ENCODE measurements around the gene GPC3. TPM values are rescaled to one million over a fixed set of nuclear protein-coding genes. Genes with fewer than 3 reads are reported as not detected.
A peak's percentile ranks its signal among the peaks of the same experiment; 100 is the strongest.
"Not testable (repeated sequence)": the region's sequence is repeated elsewhere in the genome, so short reads cannot be mapped to it uniquely, and the experiment has no call there.

GPC3 gene
- total RNA-seq, result not detected in 2 replicates

DNA sequence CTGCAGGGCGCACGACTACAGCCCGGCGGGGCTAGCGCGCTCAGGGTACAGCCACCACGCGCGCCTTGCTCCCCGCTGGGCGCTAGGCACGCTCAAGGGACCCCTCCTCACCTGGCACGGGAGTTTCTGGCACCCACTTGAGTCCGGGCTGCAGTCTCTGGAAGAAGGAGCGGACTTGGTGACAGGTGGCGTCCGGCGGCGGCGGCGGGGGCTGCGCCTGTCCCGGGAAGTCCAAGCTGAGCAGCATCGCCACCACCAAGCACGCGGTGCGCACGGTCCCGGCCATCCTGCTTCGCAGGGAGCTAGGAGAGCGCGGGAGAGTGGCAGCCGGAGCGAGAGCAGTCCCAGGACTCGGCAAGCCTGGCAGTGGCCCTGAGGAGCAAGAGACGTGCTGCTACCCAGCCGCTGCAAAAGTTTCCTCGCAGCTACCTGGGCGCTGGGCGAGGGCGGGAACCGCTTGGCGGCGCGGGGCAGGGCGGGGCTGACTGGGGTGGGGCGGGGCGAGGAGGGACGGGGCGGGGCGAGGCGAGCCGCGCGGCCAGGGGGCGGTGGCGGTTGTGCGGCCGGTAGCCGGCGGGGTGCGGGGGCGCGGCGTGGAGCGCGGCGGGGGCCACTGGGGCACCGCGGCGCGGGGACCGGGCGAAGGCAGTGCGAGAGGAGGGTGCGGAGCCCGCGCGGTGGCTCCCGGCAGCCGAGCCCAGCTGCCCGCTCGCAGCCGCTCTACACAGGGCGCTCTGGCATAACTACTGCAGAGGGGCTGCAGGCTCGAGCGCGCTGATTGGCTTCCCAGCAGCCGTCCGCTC, at the start of gene GPC3:
TSS of gene GPC3 (minus strand) at position 431 of the 803 bp plus-strand sequence.
- DNase-seq, result peak; percentile 14

DNA sequence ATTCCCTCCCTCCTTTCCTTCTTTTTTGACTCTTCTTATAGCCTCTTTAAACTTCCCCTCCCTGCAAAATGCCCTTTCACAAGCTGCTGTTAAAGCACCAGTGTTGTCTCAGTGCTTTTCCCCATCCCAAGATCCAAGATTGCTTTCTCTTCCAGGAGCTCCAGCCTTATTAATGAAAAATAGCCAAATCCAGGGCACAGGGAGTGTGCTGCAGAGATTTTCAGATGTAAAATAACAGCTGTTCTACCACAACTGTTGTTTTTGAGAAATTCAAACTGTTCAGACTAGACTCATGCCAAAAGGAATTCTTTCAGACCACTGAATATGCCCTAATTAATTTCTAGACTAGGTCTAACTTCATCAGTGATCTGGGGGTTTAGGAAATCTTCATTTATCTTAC, 47.0 kb upstream of the GPC3 start:
- no peak for DNase-seq

DNA sequence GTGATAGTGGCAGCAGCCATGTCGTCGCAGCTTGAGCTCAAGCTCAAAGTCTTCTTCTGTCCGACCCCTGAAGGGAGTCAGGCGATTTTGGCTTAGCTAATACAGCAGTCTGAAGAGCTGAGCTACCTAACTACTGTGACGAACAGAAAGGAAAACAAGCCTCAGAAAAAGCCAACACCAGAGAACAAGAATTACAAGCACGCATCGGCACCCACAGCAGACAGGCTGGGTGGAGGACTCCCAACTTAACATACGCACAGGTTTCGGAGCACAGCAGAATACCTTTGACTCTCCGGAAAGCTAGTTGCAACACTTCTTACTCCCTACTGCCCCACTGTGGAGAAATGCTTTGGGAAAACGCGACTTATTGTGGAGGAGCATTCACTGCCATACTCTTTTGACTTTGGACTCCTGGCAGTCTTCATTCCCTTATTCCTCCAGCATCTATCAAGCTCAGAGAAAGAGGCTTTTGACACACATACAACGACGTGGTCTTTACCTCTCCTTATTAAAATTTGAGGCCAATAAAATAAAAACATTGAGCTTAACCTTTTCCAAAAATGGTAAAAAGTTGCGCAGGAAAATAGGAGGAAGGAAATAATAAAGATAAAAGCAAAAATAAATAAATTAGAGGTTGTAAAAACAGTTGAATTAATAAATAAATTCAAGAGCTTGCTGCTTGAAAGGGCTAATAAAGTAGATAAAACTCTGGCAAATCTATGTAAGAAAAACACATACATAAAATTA, 41.3 kb upstream of the GPC3 start:
- peak; percentile 38 for DNase-seq

DNA sequence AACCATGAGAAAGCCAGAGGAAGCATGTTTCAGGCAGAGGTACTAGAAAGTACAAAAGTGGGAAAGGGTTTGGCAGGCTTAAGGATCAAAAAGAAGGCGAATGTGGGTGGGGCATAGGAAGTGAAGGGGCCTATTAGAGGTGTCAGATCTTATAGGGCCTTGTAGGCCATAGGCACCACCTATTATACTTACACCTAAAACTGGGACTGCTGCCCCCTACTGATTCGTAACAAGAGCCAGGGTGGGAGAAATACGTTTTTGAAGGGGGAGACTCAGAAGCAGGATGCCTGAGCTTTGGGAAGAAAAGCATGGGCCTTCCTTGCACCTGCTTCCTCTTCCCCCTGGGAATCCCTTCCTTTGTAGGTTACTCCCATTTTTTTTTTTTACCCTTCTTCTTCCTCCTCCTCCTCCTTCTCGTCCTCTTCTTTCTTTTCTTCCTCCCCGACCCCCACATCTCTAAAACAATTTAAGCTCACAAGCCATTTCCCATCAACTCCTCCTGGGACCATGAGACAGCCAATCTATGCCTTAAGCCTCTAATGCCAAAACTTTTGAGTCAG, 40.7 kb upstream of the GPC3 start:
- no peak for DNase-seq

DNA sequence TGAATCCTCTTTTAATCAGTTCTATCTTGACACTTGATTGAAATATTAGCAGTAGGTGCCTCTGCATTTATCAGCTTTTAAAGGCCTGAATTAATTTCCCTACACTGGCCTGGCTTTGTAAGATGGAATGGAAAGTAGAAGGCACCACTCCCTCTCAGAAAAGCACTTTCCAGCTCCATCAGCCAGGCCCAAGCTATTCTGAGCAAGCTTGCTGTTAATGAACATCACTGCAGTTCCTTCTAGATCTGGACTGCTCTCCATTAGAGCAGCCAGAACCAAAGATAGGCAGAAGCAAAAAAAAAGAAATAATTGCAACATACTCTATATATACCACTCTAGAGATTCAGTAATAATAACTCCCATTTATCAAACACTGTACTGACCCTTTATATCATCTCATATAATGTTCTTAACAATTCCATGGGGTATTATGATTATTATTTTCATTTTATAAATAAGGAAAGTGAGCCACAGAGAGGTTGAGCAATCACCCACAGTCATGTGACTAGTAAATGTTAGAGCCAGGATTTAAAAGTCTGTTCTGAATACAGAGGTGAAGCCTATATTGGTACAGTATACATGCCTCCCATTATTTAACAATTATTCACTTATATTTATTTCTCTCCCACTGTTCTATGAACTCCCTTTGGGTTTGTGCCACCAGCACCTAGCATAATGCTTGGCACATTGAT, 39.4 kb upstream of the GPC3 start:
- DNase-seq, result no peak

DNA sequence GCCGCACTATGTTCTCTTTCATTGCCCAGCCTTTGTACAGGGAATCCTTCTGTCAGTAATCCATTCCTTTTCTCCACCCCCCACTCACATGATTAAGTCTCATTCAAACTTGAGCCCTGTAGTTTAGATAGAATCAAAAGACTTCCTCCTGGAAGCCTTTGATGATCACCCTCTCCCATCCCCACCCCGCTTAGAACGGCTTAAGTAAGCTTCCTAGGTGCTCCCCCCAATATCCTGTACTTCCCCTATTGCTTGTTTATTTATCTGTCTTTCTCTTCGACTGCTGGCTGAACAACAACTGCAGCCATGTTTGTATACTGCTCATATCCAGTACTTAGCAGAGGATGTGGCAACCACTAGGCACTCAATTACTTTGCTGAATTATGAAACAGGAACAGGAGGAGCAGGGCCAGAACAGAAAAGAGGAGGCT, 38.5 kb upstream of the GPC3 start:
- no peak for DNase-seq

DNA sequence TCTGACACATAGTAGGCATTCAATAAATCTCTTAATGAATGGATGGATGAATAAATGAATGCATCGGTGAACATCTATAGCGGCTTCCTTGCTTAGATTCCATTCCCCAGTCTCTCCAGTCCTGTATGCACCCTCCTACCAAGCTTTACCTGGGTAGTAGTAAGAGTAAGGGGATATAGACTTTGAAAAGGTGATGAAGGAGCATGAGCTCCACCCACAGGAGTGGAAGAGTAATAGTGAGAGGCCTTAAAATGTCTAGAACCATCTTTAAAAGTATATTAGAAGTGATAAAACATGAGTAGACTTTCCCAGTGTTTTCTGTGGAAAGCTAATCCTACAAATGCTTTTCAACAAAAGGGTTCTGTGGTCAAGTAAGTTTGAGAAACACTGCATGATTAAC, 35.5 kb upstream of the GPC3 start:
- DNase-seq, result no peak

DNA sequence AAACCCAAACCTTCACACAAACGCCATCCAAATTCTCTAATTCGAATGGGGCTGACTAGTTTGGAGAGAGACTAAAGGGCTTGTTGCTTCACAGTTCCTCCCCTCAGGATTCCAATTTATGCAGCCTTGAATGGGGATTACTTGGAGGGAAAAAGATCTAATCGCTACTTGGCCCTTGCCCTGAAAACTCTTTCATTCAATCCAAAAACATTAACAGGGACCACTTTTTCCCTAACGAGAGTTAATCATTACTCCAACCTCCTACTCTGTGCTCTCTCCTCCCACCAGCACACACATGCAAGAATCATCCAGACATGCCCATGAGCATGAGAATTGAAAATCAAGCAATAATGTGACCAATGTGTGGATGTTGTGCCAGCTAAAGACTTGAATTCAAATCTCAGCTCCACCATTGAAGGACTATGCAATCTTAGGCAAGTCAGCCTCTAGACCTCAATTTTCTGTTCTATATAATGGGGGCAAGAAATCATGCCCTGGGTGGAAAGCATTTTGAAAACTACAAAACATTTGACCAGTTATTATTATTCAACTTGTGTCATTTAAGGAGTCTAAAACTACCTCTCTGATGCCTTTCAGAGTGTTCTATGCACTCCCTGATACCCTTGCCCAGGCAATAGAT, 34.3 kb upstream of the GPC3 start:
- DNase-seq, result no peak

DNA sequence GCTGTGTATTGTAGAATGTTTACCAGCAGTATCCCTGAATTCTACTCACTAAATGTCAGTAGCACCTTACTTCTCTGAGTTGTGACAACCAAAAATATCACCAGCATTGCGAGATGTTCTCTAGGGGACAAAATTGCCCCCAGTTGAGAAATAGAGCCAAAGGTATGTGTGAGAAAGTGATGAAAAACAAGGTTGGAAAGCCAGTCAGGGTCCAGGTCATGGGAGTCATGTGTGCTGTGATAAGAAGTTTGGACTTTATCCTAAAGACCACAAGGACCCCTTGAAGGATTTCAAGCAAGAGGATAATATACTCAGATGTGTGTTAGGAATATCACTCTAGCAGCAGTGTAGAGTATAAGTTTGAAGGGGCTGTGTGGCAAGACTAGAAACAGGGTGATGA, 30.9 kb upstream of the GPC3 start:
- DNase-seq, result not testable (repeated sequence)

DNA sequence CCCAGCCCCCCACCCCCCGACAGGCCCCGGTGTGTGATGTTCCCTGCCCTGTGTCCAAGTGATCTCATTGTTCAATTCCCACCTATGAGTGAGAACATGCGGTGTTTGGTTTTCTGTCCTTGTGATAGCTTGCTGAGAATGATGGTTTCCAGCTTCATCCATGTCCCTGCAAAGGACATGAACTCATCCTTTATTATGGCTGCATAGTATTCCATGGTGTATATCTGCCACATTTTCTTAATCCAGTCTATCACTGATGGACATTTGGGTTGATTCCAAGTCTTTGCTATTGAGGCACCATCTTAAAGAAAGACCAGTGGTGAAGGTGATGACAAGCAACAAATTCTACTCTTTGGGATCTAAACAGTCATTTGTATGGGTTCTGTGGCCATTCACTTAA, 30.1 kb upstream of the GPC3 start:
- not testable (repeated sequence) for DNase-seq

DNA sequence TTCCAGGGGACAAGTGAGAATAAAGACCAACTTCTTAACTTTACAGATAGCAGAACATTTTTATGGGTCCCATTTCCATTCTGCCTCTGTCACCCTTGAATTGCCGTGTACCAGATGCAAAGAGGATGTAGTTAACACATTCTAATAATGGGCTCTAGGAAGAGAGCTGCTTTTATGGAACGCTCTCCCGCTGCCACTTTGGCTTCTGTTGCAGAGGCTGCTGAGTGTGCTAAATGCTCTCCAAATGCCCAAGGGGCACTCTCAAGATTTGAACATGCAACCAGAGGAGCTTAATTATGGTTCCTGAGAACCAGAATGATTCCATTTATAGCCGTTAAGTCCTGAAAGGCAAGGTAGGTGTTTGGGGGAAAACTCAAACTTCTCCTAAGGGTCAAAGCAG, 28.1 kb upstream of the GPC3 start:
- DNase-seq, result no peak

DNA sequence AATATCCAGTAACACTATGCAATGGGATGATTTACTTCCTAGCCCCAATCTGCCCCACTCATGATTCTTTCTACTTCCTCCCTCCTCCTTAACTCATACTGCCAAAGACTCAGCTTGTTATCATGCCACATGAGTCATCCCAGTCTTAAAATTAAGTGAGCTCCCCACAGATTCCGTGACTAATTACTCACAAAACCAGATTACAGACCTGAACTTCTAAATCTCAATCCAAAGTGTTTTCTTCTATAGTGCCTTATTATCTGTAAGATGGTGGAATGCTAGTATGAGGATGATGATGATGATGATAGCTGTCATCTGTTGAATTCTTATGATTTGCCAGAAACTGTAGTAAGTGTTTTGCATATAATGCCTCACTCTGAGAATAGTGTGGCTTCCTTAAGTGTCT, 27.7 kb upstream of the GPC3 start:
- no peak for DNase-seq

DNA sequence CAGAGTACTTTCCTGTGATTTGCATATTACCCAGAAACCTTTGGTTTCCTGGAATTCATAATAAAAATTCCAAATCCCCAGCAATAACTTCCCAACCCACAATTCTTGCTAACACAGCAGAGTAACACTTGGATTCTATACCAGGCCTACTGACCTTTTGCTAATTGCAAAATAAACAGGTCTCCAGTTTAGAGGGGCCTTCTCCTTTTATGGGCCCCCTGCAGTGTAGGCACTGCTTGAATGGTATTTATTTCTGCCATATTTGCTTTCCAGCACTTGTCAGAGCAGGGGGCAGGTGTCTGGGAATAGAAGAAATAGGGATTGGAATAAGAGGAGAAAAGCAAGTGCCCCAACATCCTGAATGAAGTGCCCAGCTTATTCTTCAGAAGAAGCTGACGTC, 25.3 kb upstream of the GPC3 start:
- DNase-seq, result peak; percentile 12

DNA sequence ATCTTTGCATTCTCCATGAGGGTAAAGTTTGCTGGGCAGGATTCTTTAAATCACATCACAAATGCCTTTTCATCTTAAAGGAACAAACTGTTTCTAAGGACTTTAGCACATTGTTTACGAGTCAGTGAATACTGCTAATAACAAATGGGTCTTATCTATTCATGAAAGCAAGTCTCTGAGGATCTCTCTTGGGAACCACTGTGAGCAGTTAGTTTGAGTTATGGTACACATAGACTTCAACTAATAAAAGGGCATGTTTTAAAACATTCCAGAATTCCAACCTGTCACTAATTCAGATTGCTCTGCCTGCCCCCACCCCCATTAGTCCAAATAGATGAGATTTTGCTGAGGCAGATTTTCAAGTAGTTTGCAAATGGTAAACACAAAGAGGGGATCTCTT, 22.3 kb upstream of the GPC3 start:
- DNase-seq, result no peak

DNA sequence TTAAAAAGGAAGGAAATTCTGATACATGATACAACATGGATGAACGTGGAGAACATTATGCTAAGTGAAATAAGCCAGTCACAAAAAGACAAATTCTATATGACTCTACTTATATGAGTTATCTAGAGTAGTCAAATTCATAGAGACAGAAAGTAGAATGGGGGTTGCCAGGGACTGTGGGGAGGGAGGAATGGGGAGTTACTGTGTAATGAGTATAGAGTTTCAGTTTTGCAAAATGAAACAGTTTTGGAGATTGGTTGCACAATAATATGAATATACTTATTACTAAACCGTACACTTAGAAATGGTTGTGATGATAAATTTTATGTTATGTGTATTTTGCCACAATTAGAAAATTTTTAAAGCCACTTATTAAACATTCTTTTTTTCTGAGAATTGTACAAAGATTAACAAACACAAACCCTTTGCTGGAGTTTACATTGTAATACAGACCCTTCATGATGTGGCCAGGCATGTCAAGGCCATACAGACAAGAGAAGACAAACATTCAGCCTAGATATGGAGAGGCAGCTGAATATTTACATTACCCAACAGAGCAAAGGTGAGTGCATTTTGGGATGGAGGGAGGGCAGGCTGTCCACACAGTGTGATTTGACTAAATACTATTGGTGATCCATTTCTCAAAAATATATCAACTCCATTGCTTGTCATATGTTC, 21.2 kb upstream of the GPC3 start:
- no peak for DNase-seq

DNA sequence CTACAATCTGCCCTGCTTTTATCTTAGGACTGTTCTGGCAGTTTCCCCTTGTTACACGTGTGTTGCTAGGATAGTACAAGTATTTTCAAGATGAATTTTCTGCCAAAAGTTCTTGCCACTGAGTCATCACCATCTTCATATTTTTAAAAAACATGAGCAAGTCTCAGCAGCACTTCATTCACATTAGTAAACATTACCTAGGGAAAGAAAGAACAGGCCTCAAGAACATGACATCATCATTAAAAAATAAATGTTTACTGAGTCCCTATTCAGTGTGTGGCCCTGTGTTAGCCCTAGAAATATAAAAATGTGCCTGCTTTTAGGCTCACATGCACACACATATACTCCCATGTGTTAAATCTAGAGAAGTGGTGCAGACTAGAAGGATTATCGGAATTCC, 18.7 kb upstream of the GPC3 start:
- no peak for DNase-seq

DNA sequence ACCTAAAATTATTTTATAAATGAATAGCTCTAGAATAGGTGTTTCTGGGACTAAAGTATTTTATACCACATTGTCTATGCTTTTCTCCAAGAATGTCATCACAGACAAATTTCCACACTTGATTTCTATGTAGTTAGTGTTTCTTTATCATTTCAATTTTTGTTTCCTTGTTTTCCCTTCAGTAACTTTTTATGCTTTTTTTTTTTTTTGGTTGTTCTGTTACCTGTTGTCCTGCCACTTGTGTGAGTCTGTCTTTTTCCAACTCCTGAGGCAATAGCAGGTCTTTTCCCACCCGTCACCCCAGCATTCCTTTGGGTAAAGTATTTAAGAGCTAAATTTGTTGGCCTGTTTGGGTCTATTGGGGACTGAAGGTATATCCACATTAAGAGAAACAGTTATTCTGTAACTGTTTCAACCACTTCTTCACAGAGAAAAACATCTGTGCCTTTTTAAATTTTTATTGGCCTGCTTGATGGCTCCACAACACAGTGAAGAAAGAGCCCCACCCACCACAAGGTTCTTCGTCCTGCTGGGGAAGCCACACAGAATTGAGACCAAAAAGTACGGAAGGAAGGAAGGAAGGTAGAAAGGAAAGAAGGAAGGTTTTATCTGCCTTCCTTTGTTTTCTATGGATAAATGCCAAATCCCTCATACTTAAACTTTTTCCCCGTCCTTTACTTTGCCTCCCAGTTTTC, 17.7 kb upstream of the GPC3 start:
- no peak for DNase-seq

DNA sequence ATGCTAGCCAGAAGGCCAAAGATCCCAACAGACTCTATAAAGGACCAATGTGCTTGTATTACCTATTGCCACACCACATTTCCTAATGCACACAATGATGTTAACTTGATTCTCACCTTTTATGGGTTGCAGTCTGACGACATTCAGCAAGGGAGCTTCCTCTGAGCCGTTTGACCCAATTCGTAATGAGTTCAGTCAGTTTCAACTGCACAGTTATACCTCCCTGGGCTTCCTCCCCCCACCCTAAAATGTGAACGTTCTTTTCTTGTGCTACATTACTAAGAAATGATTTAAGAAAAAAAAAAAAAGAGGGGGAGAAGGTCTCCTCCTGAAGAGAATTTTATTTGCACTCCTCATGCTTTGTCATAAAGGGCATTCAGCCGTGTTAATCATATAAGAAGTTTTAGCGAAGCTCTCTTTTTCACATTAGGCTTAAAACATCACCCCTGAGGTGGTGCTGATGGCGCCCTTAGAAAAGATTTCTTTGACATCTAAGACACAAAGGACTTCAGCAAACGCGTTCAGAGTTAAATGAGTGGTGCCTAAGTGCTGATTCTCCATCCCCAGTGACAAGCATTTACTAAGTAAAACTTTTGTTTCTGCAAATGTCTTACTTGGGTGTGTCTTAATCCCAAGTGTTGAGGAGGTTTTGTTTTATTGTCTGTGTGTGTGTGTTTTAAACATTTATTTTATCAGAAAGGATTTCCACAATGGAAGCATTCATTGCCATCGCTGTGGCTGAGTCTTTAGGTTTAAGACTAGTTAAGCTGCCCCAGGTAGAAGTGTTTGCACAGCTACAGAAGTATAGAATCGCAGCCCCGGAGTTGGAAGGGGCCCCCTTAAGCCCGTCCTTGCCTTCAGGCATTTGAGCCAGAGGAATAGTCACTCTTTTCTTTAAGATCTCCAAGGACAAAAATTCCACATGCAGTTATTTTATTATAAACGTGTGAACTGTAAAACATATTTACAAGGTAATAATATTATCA, 15.2 kb upstream of the GPC3 start:
- DNase-seq, result no peak

DNA sequence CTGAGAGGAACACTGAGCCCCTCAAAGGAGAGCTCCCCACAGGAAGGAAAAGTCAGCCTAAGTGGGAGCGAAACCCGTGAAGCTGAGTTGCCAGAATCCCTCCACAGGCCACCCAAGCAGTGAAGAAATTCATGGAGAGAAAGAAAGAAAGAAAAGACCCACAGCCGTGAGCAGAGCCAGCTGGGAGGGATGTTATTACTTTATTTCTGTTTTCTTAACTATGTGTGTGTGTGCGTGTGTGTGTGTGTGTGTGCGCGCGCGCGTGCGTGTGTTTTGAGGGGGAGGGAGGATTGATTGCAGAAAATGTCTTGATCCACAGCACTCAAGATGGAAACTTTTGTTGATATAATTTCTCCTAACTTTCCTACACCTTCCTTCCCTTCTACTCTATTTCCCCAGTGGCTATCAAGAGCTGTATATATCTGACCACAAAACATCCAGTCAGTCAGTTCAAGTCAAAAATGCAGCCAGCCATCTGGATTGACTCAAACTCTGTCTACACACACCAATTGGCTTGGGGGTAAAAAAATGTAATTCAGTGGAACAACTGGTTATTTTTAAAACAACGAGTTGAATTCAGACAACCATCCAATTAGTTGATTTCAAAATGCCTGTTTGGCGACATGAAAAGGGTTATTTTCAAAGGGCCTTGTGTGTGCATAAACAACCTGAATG, 13.8 kb upstream of the GPC3 start:
- DNase-seq, result no peak

DNA sequence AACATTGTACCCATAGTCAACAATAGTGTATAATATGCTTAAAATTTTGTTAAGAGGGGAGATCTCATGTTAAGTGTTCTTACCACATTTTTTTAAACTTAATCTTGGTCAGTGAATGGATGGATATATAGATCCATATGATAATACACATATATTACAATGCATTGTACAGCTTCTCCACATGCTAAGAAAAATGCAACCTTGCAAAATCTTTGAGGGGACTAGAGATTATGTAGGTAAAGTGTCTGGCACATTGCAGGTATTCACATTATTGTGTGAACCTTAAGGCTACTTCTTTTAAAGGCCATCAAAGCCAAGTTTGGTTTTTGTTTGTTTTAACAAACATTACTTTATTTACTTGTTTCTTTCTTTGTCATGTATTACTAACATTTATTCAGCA, 10.4 kb upstream of the GPC3 start:
- no peak for DNase-seq
